HL-60 (cell line): ENCODE results near the gene ANKRA2.

Source experiments
- CTCF ChIP-seq: IDR thresholded peaks from one replicate; pipeline ENCODE4 v1.5.1; 2011; ENCODE audit warnings: low read length, control low read depth, inconsistent platforms; ENCODE audit not compliant: insufficient read depth
- GABPA ChIP-seq: IDR thresholded peaks from 2 replicates; pipeline ENCODE4 v1.6.1; 2012; ENCODE audit warnings: low read depth
- POLR2AphosphoS5 ChIP-seq: IDR thresholded peaks from 2 replicates; pipeline ENCODE4 v1.6.1; 2012; ENCODE audit warnings: low read depth
- SPI1 ChIP-seq: IDR thresholded peaks from 2 replicates; pipeline ENCODE4 v1.6.1; 2012; ENCODE audit warnings: low read depth, mild to moderate bottlenecking, borderline replicate concordance
- TF ChIP-seq, protein P1 (sequence below): IDR thresholded peaks from 2 replicates; pipeline ENCODE4 v1.6.1; 2012; ENCODE audit warnings: low read depth; ENCODE audit not compliant: insufficient replicate concordance

GRCh38 chr5:73507062-73507461 is 58.4 kb downstream of the ANKRA2 start:
- TF ChIP-seq POLR2AphosphoS5 (no peak), CTCF (no peak), GABPA (no peak), SPI1 (no peak)
- TF ChIP-seq, protein P1, sequence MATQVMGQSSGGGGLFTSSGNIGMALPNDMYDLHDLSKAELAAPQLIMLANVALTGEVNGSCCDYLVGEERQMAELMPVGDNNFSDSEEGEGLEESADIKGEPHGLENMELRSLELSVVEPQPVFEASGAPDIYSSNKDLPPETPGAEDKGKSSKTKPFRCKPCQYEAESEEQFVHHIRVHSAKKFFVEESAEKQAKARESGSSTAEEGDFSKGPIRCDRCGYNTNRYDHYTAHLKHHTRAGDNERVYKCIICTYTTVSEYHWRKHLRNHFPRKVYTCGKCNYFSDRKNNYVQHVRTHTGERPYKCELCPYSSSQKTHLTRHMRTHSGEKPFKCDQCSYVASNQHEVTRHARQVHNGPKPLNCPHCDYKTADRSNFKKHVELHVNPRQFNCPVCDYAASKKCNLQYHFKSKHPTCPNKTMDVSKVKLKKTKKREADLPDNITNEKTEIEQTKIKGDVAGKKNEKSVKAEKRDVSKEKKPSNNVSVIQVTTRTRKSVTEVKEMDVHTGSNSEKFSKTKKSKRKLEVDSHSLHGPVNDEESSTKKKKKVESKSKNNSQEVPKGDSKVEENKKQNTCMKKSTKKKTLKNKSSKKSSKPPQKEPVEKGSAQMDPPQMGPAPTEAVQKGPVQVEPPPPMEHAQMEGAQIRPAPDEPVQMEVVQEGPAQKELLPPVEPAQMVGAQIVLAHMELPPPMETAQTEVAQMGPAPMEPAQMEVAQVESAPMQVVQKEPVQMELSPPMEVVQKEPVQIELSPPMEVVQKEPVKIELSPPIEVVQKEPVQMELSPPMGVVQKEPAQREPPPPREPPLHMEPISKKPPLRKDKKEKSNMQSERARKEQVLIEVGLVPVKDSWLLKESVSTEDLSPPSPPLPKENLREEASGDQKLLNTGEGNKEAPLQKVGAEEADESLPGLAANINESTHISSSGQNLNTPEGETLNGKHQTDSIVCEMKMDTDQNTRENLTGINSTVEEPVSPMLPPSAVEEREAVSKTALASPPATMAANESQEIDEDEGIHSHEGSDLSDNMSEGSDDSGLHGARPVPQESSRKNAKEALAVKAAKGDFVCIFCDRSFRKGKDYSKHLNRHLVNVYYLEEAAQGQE = no peak
